ACHN (cell line): ENCODE measurements around the gene PGM2.

Experiments
- DNase-seq: peaks from one replicate; pipeline ENCODE4 v3.0.0-alpha.2; 2015
- in situ Hi-C: cut with HindIII; loops from 2 replicates; pipeline ENCODE4 v1.10.0; 2017; ENCODE audit warnings: low sequenced_read_pairs, low pct_ligation_motif_present, low pct_unique_long_range_greater_than_20kb

The PGM2 gene

DNA sequence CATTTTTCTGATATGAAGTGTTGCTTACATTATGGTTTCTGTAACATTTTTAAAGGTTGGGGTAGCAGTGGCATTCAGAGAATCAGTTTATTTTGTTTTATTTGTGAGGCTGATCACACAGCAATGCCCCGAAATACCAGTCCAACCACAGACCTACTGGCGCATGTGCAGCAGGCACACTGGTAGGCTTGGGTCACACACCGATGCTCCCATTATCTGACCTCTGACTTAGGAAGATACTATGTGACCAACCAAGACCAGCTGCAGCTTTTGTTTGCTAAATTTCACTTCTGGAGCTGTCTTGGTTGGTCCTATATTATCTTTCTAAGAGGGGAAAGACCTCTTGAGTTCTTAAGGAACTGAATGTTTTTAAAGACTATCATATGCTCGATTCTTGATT, 18.7 kb downstream of the PGM2 start:
- no peak for DNase-seq
- in situ Hi-C loops, result no loop called here

DNA sequence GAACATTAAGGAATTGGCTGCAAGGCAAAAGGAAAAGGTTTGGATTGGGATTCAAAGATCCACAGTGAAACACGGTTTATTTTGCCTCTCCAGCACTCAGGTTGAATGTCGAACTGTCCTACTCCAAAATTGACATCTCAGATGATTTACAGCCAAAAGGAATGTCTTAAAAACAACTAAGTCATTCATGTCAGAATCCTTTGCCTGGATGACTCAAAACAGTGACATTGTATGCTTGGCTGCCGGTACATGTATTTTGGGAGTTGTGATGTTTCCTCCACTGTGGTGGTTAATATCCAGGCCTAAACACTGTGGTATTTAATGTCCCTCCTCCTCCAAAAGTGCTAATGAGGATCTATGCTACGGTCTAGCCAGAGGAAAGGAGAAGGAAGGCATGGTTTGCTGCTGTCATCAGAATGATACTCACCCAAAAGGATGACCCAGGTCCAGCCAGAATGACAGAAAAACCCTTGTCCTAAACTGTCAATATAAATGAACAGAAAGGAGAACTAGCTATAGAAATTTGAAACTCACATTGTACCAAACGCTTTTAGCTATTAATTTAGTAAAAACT, 20.9 kb downstream of the PGM2 start:
- in situ Hi-C loops, result no loop called here

DNA sequence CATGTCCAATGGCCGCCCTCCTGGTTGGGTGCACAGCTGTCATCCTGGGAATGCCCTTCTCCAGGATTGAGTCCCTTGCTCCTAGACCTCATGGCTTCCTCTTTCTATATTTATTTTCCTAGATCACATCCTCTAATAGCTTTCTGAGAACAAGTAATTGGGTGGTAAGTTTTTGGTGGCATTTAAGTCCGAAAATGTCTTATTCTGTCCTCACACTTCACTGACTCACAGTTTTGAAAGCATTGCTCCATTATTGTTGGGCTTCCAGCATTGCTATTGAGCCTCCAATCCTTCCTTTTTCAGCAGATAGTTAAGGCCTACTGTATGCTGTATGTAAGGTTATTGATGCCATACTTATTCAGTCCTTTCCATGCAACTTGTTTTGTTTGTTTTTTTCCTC, 25.9 kb downstream of the PGM2 start:
- in situ Hi-C loops, result no loop called here
- DNase-seq, result no peak

More for the DNA sequence above, 20.9 kb downstream of the PGM2 start:
- DNase-seq, result no peak

DNA sequence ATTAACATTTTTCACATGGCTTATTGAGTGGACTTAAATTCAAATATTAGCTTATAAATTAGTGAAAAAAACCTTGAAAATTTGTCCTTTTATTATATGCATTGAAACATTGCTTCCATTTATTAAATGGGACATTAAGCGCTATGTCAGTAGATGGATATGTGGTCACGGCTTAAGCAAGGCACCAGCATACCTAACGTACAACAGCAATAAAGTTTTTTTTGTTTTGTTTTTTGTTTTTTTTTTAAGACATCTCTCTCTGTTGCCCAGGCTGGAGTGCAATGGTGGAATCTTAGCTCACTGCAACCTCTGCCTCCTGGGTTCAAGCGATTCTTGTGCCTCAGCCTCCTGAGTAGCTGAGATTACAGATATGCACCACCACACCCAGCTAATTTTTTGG, 31.6 kb downstream of the PGM2 start:
- DNase-seq, result no peak
- in situ Hi-C loops, result no loop called here

DNA sequence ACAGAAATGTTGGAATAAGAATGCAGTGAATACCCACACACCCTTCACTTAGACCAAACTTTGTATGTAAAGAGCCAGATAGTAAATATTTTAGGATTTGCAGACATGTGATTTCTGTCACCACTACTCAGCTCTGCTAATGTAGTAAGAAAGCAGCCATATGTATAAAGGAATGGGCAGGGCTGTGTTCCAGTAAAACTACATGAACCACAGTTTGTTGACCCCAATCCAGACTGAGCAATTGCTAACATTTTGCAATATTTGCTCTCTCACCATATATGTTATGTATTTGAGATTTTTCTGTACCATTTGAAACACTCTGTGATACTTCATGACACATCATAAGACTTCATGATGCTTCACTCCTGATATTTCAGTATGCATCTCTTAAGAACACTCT, 32.4 kb downstream of the PGM2 start:
- in situ Hi-C loops, result no loop called here
- no peak for DNase-seq

DNA sequence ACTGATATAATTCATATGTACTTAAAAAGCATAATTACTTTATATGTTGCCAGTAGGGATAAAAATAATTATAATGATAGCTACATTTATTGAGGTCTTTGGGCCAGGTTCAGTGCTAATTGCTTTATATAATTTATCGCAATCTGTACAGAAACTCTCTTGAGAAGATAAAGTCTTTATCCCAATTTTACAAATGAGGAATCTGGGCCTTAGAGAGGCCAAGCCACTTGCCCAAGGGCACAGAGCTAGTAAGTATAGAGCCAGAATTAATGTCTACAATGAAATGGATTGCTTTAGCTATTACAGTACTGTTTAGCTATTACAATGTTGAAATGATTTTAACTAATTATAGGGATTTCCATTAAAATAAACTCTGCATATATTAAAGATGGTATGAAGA, 33.8 kb downstream of the PGM2 start:
- in situ Hi-C loops, result no loop called here
- DNase-seq, result no peak

DNA sequence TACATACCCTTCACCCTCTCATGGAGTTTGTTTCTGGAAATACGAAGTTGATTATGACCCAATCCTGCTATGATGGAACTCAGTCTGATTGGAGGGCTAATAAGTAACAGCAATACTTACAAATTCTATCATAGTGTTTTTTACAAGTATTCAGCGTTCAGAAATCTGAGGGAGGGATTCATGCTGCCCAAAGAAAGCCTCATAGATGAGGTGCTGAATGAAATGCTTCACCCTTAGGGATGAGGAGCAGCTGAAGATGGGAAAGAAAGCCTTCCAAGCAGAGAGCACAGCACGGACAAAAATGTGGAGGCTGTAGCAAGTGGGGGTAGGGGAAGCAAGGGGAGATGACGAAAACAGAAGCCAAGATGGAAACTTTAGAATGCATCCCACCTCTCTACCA, 36.5 kb downstream of the PGM2 start:
- in situ Hi-C loops, result no loop called here
- no peak for DNase-seq

DNA sequence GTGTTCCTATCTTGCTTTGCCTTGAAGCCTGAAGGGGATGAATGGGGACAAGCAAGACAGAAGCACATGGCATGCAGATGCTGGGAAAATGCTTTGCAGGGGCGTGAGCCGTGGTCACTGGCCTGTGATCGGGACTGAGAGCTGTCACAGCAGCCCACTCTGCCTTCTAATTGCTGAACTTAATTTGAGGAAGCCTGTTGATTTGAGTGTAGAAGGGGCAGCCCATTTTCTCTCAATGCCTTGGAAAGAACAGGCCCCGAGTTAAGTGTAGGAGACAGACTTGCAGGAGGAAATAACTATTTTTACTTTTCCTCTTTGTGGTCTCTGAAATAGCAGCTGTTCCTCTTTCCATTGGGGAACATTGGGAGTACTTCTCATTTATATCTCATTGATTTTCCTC, 38.3 kb downstream of the PGM2 start:
- no peak for DNase-seq
- in situ Hi-C loops, result no loop called here

DNA sequence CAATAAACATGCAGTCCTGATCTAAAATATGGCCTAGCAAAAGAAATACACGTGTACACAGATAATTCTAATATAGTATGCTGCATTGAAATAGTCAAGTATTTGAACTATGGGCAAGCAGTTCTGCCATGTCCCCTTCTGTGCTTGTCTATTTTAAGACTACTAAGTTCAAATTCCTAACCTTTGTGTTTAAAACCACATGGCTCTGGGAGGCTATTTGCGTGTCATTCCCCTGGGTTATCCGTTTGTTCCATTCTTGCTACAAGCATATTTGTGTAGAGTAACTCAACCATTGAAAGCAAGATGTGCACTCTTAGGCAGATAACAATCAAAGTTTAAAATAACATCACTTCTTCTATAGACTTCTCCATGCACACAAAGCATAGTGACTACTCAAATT, 39.0 kb downstream of the PGM2 start:
- in situ Hi-C loops, result no loop called here
- no peak for DNase-seq

DNA sequence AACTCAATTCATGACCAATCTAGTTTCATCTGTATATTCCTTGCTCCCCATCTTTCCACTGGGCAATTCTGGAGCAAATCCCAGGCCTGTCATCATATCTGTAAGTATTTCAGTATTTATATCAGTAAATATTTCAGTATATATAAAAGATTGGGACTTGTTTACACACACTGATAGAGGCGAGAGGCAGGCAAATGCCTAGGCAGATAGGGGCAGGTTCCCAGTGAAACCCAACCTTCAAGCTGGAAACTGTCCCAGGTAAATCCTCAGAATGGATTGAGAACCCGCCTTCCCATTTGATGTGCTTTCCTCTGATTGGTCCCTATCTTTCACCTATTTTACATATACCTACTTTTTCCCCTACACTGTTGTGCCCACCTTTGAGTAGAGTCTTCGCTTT, 40.6 kb downstream of the PGM2 start:
- DNase-seq, result no peak
- in situ Hi-C loops, result no loop called here

DNA sequence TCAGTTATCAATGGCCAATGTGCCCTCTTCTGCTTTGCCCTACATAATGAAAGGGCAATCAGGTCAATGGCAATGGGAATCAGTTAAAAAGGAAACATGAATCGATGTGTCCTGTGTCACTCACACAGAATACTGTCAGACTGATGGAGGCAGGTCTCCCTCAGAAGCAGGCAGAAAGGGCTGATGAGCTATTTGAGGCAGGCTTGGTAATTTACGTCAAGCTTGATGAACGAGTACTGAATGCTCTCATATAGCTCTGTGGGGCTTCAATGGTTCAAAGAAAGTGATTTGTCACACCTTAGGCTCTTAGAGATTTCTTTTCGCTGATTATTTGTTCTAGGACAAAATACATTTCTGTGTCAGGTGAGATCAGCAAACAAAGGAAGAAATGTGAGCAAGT, 41.8 kb downstream of the PGM2 start:
- in situ Hi-C loops, result no loop called here
- DNase-seq, result no peak

DNA sequence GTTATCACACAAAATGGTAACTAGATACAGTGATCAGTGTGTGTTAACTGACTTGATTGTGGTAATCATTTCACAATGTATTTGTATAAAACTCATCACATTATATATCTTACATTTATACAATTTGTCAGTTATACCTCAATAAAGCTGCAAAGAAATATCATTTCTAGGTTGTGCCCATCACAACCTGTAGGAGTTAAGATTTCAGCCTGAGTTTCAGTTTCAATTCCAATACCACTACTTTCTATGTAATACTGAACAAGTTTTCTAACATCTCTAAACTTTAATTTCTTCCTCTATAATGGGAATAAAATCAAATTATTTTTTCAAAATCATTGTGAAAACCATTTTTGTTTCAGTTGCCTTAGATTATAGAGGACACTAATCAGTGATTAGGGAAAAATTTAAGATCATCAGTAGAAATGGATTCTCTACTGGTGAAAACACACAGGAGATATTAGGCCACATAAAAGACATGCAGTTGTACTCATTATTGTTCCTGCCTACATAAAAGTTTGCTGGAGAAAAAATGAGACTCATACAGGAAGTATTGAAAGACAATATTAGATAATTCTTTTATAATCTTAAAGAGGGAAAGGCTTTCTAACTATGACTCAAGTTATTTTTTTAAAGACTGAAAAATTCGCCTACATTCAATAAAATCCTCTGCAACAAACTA, 46.0 kb downstream of the PGM2 start:
- in situ Hi-C loops, result no loop called here
- DNase-seq, result no peak

DNA sequence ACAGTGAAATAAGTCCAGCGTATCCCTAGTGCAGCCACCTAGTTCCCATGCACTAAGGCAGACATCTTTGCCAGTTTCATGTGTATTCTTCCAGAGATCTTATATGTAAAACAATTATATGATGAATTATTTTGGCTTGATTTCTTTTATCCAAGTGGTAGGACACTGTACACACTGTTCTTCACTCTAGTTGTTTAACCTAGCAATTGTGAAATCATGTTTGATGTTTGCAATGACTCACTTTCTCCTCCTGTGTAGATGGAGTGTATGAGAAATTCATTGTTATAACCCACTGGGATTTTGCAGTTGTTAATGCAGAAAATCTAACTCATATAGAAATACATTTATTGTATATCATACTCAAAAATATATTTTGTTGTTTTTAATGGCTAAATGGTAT, 46.9 kb downstream of the PGM2 start:
- no peak for DNase-seq
- in situ Hi-C loops, result no loop called here

DNA sequence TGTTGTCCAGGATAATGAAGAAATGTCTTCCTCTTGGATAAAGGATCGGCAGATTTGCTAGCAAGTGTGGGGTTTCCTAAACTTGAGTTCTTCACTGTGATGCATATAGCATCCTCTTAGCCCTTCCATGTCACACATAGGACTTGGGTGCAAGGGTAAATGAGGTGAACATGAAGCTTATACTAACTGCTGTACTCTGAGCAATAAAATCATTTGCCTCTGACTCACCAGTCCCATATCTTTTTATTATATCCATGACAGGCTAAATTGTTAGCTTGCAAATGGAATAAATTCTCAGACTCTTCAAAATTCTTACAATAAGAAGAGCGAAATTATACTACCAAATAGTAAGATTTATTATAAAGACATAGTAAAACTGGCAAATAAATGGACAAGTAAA, 49.7 kb downstream of the PGM2 start:
- DNase-seq, result no peak
- in situ Hi-C loops, result no loop called here

DNA sequence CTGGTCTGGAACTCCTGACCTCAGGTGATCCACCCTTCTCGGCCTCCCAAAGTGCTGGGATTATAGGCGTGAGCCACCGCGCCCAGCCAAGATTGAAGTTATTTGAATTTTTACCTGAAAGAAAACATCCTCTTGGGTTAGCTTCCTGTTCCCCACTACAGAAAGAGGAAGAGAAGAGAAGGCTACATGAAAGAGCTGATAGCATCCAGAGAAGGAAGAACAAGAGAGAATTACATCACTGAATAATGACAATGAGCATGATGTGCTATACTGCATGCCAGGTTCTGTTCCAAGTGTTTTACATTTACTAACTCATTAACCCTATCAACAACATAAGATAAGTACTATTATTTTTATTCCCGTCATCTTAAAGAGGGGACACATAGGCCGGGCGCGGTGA, 52.9 kb downstream of the PGM2 start:
- DNase-seq, result no peak
- in situ Hi-C loops, result no loop called here

DNA sequence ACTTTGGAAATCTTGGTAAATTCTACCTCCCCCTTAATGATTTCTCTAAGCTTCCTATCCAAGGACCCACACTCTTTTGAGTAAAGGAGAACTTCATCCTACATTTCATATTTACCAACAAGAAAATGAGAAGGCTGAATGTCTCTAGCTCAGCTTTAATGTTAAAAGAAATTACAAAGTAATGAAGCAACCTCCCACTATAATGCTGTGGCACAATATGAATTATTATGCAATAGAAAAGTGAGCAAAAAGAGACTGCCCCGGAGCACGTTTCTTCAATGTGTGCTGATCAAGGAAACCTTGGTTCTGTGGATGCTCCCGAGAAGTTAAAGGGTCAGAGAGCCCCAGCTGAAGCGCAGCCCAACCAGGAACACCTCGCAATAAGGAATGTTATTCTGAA, 55.3 kb downstream of the PGM2 start:
- DNase-seq, result no peak
- in situ Hi-C loops, result no loop called here

DNA sequence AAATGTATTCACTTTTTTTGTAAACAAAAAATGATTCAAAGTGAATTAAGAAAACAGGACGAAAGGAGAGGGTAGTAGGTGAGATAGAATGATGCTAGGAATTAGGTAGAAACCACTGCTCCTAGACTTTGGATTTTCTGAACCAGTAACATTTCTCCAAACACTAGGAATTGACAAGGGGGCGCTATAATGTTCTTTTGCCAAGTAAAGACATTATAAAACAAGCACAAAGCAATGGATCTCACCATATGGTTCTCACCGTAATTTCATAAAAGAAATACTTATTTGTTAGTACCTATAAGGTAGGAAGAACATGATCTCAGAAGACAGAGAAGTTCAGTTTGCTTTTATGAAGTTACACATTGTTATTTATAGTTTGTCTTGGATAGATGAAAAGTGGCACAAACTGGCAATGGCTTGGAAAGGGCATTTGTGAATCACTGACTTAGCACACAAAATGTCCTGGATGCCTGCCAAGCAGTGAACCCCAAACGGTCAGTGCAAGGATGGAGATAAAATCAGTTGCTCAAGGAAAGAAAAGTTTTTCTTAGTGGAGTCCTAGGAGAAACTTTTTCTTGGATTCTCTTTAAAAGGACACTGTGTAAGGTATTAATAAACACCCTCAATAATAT, 56.3 kb downstream of the PGM2 start:
- in situ Hi-C loops, result no loop called here
- DNase-seq, result peak; percentile 5

DNA sequence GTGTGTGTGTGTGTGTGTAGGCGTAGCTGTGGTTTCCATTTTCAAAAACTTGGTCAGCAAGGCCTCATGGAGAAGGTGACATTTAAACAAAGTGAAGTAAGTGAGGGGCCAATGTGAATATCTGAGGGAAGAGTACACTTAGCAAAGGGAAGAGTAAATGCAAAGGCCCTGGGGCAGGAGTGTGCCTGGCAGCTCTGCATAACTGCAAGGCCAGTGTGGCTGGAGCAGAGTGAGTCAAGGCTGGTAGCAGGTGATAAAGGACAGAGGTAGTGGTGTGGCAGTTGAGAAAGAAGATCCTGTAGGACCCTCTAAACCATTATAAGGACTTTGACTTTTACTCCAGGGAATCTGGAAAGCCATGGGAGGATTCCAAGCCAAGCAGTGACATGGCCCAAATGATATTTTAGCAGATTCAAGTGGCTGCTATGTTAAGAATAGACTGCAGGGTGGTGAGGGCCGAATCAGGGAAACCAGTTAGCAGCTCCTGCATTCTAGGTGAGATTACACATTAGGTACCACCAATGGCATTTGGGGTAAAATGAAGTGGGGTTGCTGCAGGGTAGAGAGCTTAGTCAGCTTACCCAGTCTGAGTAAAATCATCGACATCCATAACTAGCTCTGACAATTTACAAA, 58.5 kb downstream of the PGM2 start:
- in situ Hi-C loops, result no loop called here
- no peak for DNase-seq

DNA sequence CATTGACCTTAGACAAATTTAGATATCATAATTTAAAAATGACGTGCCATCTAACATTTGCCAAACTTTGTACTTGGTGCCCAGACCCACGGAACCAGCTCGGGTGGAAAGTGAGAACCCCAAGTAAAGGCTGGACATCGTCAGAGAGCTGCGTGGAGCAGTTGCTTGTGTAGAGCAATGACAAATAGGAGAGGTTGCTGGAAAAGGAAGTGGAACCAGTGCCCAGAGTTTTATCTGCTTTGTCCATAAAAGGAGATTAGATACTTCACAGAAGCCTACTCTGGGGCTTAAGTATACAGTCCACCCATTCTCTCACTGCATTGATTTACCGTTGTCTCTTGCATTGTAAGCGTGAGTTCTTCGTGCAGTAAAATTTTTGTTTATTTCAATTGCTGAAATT, 59.0 kb downstream of the PGM2 start:
- no peak for DNase-seq
- in situ Hi-C loops, result no loop called here
